Activated naive CD4-positive, alpha-beta T cell treated with anti-CD3 and anti-CD28 coated beads, Interleukin-2, amount 50 U/mL, for 72 hours (primary cell): ENCODE measurements around the gene SPRYD3. TPM values are rescaled to one million over a fixed set of nuclear protein-coding genes. Genes with fewer than 3 reads are reported as not detected.

Experiments
- ATAC-seq, 2 donors: fragments of 150-1000 bp; cut with Tn5 transposase; 2 replicates each; pipeline ENCODE4 v1.10.0; 2021; ENCODE audit warnings: mild to moderate bottlenecking in 2 of 2, moderate library complexity in 2 of 2
- DNase-seq, 2 donors: peaks; one replicate each; pipeline ENCODE4 v3.0.0; 2021 to 2022; ENCODE audit warnings: low spot score in 2 of 2
- H3K27ac Mint-ChIP-seq, 2 donors: one replicate each; pipeline ENCODE4 v1.8.0; 2022; ENCODE audit warnings: mild to moderate bottlenecking in 2 of 2, mixed read lengths in 2 of 2
- H3K36me3 Mint-ChIP-seq, 2 donors: one replicate each; pipeline ENCODE4 v1.8.0; 2022; ENCODE audit warnings: mixed read lengths in 2 of 2
- H3K9me3 Mint-ChIP-seq, 2 donors: one replicate each; pipeline ENCODE4 v1.8.0; 2022; ENCODE audit warnings: mixed read lengths in 2 of 2
- total RNA-seq, 2 donors: library from RNA; stranded (reverse); gene quantifications; one replicate each; pipeline ENCODE4 v1.2.3, GENCODE V29; 2022

Gene SPRYD3
- total RNA-seq, 2 donors from 2014 or later = 19.2 to 22.2 TPM

DNA sequence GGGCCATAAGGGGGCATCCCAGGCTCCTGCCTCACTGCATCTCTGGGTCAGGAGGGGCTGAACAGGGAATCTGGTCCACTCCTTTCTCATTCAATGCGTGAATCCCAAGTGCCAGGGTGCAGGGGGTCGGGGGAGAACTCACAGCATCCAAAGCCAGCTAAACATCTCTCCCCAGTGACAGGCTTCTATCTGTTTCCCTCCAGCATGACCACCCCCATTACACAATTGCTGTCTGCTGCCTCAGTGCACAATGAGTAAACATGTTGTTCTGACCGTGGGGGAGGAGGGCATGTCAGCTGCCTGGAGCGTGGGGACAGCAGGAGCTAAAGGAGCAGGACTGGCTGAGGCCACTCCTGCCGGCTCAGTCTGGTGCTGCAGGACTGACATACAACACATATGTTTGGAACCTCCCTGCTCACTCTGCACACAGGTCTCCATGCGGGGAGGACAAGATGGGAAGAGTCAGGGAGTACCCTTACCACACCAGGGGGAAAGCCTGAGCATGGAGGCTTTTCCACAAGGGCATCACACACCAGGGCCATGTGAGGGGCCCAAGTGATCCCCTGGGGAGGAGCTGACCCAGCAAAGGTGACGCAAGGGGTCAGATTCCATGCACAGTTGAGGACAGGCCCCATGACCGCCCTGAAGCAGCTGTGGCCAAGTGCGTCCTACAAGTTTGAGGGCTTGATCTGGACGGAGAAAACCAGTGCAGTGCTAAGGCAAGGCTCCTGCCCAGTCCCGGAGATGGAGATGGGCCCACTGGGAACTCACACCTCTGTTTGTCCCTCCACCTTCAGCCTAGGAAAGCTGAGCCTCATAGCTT is 27.9 kb downstream of the SPRYD3 start:
- DNase-seq (no peak), ATAC-seq (no peak)
- Mint-ChIP-seq H3K27ac (no peak overlapping the region), H3K36me3 (no peaks in the 10 kb centered on the region), H3K9me3 (no peaks in the 10 kb centered on the region)

DNA sequence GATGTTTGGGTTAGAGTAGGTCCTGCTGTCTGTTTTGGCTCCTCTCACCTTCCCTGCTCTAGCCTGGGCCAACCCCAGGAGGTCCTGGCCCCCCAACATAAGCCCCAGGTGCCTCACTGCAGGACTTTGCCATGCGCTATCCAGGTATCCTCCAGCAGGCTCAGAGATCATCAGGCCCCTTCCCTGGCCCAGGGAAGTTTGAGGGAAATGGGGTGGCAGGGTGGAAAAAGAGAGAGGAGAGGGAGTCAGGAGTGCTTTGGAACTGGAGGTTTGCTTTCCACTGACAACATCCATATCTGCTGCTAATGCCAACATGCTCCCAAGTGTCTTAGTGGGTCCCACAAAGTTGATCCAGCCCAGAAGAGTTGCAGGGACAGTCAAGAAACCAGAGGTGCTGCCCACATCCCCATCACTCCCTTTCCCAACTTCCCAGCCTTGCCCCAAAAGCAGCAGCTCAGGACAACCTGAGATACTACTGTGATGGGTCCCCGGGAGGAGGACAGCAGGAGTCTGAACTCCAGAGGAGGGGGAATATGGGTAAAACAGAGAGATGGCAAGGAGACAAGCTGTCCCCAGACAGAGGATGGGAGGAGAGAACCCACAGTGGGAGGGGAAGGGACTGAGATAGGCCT is 28.6 kb downstream of the SPRYD3 start:
- no peak overlapping the region for H3K27ac Mint-ChIP-seq
- DNase-seq (no peak), ATAC-seq (no peak)
- H3K9me3 Mint-ChIP-seq = no peaks in the 10 kb centered on the region
- no peaks in the 10 kb centered on the region for H3K36me3 Mint-ChIP-seq

DNA sequence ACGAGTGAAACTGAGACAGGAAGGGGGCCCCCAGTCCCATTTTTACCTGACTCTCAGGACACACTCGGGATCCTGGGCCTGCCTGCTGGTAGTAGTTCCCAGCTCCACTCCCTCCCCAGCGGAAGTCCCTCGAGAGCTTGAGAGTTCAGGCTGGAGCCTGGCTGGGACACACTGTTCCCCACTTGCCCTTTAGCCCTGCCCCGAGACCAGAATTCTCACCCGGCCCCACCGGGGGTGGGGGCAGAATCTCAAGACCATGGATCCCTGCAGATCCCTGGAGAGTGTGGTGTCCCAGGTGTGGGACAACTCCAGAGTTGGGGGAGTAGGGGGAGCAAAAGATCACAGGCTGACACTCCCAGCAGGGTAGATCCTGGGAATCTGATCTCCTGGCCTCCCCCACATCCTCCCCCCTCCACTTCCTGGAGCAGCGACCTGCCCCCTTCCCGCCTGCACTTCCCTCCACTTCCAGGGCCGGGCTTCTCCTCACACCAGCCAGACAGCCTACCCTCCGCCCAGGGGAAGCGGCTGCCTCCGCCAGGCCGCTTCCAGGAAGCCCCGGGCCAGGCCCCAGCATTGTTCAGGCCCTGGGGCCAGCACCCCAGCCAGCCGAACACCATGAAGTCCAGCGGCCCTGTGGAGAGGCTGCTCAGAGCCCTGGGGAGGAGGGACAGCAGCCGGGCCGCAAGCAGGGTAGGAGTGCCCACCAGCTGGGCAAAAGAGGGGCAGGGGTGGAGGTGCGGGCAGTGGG is 29.4 kb downstream of the SPRYD3 start, which contains the start of gene TNS2:
TSS of gene TNS2 (plus strand) at position 495 of the 748 bp plus-strand sequence. CDS start at position 616, 121 bp downstream.
- DNase-seq (no peak), ATAC-seq (no peak)
- no peaks in the 10 kb centered on the region for H3K9me3 Mint-ChIP-seq
- H3K27ac Mint-ChIP-seq = no peak within 1 kb of the TSS
- no peaks in the 10 kb centered on the region for H3K36me3 Mint-ChIP-seq

DNA sequence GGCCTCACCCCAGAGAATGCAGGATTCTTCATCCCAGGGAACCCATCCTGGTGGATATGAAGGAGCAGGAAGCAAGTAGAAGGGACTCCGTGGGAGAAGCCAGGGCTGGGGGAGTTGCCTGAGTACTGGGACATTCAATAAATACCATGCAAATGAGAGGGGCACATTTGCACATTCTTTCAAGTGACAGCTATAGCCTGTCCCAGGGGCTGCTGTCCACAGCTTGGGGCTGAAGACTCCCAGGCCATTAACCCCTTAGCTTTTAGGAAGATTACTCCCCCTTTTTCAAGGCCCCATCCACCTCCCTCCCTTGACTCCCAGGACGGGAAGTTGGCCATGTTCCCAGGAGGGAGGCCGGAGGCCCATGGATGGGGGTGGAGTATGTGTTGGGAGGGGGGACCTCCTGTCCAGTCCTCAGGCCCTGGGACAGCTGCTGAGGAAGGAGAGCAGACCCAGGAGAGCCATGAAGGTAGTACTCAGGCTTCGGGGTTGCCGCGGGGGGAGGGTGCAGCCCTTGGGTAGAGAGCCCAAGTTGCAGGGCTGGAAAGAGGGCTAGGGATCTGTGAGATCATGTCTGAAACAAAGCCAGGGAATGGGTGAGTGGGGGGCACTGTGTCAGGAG is 30.3 kb downstream of the SPRYD3 start:
- Mint-ChIP-seq H3K9me3 (no peaks in the 10 kb centered on the region), H3K27ac (no peak overlapping the region), H3K36me3 (no peaks in the 10 kb centered on the region)
- ATAC-seq (no peak), DNase-seq (no peak)

DNA sequence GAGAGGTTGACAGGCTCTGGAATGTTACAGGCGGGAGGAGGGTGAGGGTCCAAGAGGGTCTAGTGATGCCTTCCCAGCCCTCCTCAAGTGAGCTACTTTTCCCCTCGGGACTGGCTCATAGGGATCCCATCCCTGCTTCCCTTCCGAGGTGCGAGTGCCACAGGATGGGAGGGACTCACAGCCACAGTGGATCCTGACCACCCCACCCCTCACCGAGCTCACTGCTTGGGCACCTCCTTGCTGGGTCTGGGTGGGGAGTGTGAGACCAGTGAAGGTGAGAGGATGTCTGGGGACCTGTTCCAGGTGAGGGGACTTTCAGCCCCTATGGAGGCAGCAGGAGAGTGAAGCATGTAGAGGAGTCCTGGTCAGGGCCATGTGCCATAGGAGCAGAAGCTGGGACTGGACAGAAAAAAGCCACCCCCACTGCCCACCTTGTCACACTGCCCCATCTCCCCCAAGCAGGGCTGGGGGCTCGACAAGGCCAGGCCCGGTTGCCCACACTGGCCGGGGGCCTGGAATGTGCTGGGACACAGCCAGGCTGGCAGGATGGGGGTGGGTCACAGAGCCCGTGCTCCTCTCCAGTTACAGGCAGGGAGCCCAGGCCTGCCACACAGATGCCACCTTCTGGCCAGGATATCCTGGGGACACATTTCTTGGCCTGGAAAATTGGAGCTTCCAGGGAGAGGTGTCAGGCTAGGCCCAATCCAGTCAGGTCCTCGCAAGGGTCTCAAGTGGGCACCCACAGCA is 31.0 kb downstream of the SPRYD3 start:
- Mint-ChIP-seq H3K36me3 (no peaks in the 10 kb centered on the region), H3K9me3 (no peaks in the 10 kb centered on the region), H3K27ac (peak overlapping the region in 1 of 2 donors; percentile 20)
- ATAC-seq (no peak), DNase-seq (no peak)

DNA sequence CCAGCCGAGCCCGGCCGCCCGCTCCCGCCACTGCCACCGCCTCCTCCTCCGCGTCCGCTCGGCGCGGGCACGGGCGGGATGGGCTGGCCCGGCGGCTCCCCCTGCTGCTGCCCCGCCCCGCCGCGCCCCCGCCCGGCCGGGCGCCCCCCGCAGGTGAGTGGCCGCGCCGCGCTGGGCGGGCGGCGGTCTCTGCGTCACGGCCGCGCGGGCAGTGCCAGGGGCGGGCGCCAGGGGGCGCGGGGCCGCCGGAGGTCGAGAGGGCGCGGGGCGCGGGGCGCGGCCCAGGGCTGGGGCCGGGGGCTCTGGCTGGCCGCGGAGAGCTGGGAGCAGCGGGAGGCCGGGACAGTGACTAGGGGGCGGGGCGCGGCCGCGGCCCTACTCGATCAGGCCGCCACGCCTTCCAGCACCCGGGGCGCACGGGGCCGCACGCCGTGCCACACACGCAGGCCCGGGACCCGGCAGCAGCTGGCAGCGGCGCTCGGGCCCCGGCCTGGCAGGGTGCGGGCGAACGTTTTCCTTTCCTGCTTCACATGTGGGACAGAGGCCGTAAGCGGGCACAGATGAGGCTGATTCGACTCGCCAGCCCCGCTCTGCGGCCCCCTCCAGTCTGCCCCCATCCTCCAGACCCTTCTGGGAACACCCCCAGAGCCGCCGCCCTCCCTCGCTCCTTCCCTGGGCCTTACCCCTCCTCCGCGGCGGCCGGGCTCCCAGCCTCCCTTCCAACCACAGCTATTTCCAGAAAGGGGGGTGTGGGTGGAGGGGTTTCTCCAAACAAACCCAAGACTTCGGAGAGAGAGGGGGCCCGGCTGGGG is 31.8 kb downstream of the SPRYD3 start:
- H3K27ac Mint-ChIP-seq = peak overlapping the region in 1 of 2 donors; percentile 66
- DNase-seq = peak in 1 of 2 donors; percentile 80
- ATAC-seq = peak; percentile 74 to 75
- H3K36me3 Mint-ChIP-seq = no peaks in the 10 kb centered on the region
- no peaks in the 10 kb centered on the region for H3K9me3 Mint-ChIP-seq

DNA sequence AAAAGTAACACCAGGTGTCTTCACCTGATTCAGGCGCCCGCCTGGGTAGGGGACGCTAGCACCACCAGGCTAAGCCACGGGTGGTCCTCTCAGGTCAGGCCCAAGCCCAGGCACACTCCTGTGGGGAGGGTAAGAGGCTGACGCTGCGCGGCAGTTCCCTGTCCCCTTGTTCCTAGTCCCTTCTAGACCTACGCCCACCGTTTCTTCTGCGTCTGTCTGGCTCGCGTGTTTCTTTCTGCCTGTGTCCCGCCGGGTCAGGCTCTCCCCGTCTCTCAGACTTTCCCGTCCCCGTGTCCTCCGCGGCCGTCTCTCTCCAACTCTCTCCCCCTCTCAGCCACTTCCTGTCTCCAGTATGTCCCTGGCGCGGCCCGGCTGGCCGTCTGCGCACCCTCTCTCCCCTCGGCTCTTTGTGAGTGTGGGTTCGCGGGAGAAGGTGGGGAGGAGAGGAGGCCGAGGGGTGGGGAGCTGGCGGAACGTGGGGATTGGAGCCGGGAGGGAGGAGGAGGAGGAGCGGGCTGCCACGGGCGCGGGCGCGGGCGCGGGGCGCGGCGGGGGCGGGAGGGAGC is 32.5 kb downstream of the SPRYD3 start:
- H3K36me3 Mint-ChIP-seq = no peaks in the 10 kb centered on the region
- H3K27ac Mint-ChIP-seq = peak overlapping the region in 1 of 2 donors; percentile 66
- peak in 1 of 2 donors; percentile 54 for DNase-seq
- peak; percentile 27 to 67 for ATAC-seq
- no peaks in the 10 kb centered on the region for H3K9me3 Mint-ChIP-seq

DNA sequence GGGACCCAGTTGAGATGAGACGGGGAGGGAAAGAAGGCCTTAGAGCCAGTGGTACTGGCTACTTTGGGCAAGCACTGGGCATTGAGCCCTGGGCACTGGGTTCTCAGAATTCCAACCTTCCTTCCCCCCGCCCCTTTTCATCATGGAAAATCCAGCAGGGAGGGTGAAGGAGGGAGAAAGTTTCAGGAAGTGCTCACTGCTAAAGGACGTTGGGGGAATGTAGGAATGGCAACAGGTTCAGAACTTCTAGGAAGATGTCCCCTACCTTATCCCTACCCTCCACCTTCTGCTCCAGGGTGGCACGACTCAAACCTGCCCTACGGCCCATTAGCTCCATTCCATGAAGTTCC is 33.5 kb downstream of the SPRYD3 start:
- no peaks in the 10 kb centered on the region for H3K36me3 Mint-ChIP-seq
- DNase-seq = no peak
- peak overlapping the region in 1 of 2 donors; percentile 79 for H3K27ac Mint-ChIP-seq
- ATAC-seq = no peak
- H3K9me3 Mint-ChIP-seq = no peaks in the 10 kb centered on the region

DNA sequence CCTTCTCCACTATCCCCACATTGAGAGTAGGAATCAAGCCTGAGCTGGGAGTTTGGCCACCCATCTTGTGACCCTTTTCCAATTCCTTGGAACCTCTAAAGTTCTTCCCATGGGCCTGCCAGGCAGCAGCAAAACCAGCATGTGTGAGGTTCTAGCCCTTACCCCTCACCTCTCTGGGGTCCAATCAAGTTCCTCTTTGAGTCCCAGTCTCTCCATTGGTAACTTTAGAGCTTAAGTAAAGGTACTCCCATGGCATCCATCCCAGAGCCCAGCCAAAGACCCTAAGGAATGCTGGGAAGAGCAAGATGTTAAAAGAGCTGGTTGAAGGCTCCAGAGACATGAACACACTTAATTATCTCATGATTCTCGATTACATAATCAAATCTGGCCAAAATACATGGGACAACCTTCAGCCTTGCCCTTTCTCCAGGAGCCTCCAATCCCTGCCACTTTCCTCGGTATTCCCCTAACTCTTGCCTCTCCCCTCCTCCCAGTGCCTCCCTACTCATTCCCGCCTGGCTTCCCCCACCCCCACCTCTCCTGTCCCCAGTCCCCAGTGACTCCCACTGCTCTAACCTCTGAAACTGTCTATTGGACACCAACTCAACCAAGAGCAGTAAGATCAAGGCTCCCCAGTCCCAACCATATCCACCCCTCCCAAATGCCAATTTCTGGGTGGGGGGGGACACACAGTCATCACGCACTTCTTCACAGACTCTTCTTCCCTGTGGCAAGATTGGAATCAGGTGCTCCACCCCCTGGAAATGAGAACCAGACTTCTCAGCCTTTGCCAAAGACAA is 34.1 kb downstream of the SPRYD3 start:
- Mint-ChIP-seq H3K27ac (peak overlapping the region; percentile 3 to 79), H3K36me3 (peaks cover 0 to under 1% of the 10 kb centered on the region in 2 donors), H3K9me3 (no peaks in the 10 kb centered on the region)
- ATAC-seq = no peak
- no peak for DNase-seq

DNA sequence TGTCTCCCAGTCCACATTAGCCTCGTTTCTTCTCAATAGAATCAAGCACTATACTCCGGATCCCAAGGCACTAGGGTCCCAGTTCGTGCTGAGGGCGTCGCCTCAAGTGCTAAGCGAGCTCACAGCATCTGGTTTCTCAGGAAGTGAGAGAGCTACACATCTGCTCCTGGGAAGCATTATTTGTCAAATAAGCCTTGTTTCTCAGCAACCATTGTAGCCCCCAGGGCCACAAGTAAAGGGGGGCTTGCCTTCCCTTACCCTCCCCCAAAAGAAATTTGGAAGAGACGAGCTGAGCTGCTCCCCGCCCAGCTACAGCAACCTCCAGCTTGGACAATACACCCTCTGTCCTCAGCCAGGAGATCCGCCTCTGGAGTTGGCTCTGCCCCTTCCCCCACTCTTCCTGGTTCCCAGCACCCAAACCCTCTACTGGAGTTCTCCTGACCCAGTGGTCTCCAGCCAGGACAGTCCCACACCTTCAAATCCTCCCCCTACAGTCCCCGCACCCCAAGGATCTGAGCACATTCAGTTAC is 35.1 kb downstream of the SPRYD3 start:
- Mint-ChIP-seq H3K36me3 (peaks cover 1 to 8% of the 10 kb centered on the region in 2 donors), H3K9me3 (no peaks in the 10 kb centered on the region), H3K27ac (peak overlapping the region; percentile 3 to 72)
- no peak for DNase-seq
- no peak for ATAC-seq

DNA sequence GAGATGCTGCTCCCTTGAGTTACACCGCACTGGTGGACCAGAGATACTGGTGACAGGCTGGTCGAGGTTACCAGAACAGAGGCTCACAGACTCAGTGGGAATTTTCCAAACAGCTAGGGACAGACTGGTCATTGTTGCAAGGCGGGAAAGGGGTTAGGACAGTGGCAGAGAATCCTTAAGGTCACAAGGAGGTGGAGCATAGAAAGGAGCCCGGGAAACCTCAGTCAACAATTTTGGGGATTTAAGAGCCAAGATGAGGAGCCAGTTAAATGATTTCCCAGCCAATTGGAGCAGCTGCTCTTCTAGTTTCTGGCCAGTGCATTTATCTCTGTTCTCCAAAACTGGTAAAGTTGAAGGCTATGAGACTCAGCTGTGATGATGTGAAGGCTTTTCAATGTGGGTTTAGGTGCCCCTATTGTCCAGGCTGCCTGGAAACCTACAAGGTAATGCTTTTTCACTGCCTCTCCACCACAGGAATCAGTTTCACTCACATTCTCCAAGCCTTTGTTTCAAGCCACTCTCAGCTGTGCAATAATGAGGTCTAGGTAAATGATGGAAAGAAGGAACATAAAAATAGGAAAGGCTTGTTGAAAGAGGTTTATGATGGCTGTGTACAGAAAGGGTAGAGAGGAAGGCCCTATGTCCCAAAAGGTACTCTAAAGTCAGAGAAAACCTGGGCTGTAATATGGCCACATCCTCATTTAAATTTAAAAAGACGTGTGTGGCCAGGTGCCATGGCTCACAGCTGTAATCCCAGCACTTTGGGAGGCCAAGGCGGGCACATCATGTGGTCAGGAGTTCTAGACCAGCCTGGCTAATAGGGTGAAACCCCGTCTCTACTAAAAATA is 36.4 kb downstream of the SPRYD3 start:
- H3K36me3 Mint-ChIP-seq = peaks cover 9 to 16% of the 10 kb centered on the region in 2 donors
- DNase-seq (no peak), ATAC-seq (no peak)
- no peaks in the 10 kb centered on the region for H3K9me3 Mint-ChIP-seq
- peak overlapping the region; percentile 18 to 78 for H3K27ac Mint-ChIP-seq

DNA sequence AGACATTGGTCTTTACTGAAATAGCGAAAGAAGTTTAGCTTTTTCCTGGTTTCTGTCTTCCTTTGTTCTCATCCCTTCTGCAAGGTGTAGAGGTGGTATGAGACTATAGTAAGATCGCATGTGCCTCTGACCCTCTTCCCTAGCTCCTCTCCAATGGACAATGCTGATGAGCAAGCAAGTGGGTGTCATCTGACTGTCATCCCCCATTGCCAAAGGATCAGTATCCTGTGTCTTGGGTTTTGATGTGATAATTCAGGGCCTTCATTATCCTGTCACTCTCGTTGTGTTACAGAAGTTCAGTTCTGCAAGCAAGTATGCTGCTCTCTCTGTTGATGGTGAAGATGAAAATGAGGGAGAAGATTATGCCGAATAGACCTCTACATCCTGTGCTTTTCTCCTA is 39.3 kb downstream of the SPRYD3 start:
- ATAC-seq (no peak), DNase-seq (no peak)
- peaks cover 19 to 31% of the 10 kb centered on the region in 2 donors for H3K36me3 Mint-ChIP-seq
- no peak overlapping the region for H3K27ac Mint-ChIP-seq
- H3K9me3 Mint-ChIP-seq = no peaks in the 10 kb centered on the region

DNA sequence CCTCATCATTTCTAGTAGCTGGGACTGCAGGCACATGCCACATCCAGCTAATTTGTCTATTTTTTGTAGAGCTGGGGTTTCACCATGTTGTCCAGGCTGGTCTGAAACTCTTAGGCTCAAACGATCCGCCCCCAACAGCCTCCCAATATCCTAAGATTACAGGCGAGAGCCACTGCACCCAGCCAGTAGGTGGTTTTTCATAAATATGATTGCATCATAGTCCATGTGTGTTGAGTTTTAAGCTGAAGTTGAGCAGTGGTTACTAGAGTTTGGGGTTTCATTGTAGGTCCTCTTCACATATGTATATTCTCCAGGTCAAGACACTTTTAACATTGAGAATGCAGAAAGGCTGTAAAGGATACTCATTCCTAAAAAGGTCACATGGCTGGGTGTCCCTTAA is 42.4 kb downstream of the SPRYD3 start:
- no peak for ATAC-seq
- Mint-ChIP-seq H3K27ac (no peak overlapping the region), H3K9me3 (no peaks in the 10 kb centered on the region)

More for the DNA sequence above, 42.4 kb downstream of the SPRYD3 start:
- peaks cover 32 to 52% of the 10 kb centered on the region in 2 donors for H3K36me3 Mint-ChIP-seq
- DNase-seq = no peak
